ENCODE measurements around the gene BICRA. TPM values are rescaled to one million over a fixed set of nuclear protein-coding genes. Genes with fewer than 3 reads are reported as not detected.
"Not testable (repeated sequence)": the region's sequence is repeated elsewhere in the genome, so short reads cannot be mapped to it uniquely, and the experiment has no call there.

BICRA gene
- polyA plus RNA-seq, 3 donors = 8.0 to 9.7 (median 9.6) TPM

GRCh38 chr19:47707135-47707925 is 98.4 kb downstream of the BICRA start:
- DNase-seq (ENCODE audit: low read depth in 3 of 3, low spot score in 2 of 3) = peak in 1 of 3 donors; percentile 57

- no peak for DNase-seq (ENCODE audit: low read depth in 3 of 3, low spot score in 2 of 3)
Observed at GRCh38 chr19:47711652-47712242, 102.8 kb downstream of the BICRA start.

GRCh38 chr19:47713046-47714021 is 104.4 kb downstream of the BICRA start, which contains the start of gene EHD2:
EHD2 (plus strand) TSS chr19:47713422; CDS start chr19:47716613, 3,191 bp downstream.
- no peak for DNase-seq (ENCODE audit: low read depth in 3 of 3, low spot score in 2 of 3)

- no peak for DNase-seq (ENCODE audit: low read depth in 3 of 3, low spot score in 2 of 3)
Observed at GRCh38 chr19:47714339-47714738, 105.4 kb downstream of the BICRA start.

GRCh38 chr19:47714855-47715254 is 105.9 kb downstream of the BICRA start:
- not testable (repeated sequence) for DNase-seq (ENCODE audit: low read depth in 3 of 3, low spot score in 2 of 3)

DNA sequence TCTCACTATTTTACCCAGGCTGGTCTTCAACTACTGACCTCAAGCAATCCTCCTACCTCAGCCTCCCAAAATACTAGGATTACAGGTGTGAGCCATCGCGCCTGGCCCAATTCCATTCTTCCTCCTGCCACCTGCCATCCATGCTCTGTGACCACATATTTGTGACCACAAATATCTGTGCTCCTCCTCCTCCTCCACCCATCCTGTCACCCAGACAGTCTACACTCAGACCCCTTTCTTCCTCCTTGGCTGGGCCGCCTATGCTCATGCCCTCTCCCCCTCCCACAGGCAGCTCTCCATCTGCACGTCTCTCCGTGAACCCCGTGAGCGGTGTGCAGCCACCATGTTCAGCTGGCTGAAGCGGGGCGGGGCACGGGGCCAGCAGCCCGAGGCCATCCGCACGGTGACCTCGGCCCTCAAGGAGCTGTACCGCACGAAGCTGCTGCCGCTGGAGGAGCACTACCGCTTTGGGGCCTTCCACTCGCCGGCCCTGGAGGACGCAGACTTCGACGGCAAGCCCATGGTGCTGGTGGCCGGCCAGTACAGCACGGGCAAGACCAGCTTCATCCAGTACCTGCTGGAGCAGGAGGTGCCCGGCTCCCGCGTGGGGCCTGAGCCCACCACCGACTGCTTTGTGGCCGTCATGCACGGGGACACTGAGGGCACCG is 107.5 kb downstream of the BICRA start:
- no peak for DNase-seq (ENCODE audit: low read depth in 3 of 3, low spot score in 2 of 3)

DNA sequence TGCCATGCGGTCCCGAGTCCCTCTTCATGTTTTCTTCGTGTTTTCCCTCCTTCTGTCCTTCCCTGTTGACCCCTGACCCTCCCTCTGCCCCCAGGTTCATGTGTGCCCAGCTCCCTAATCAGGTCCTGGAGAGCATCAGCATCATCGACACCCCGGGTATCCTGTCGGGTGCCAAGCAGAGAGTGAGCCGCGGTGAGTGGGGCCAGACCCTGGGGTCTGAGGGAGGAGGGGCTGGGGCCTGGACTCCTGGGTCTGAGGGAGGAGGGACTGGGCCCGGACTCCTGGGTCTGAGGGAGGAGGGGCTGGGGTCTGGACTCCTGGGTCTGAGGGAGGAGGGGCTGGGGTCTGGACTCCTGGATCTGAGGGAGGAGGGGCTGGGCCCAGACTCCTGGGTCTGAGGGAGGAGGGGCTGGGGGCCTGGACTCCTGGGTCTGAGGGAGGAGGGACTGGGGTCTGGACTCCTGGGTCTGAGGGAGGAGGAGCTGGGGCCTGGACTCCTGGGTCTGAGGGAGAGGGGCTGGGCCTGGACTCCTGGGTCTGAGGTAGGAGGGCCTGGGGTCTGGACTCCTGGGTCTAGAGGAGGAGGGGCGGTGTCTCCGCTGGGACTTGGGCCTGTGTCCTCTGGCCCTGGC is 109.6 kb downstream of the BICRA start:
- DNase-seq (ENCODE audit: low read depth in 3 of 3, low spot score in 2 of 3) = not testable (repeated sequence)

DNA sequence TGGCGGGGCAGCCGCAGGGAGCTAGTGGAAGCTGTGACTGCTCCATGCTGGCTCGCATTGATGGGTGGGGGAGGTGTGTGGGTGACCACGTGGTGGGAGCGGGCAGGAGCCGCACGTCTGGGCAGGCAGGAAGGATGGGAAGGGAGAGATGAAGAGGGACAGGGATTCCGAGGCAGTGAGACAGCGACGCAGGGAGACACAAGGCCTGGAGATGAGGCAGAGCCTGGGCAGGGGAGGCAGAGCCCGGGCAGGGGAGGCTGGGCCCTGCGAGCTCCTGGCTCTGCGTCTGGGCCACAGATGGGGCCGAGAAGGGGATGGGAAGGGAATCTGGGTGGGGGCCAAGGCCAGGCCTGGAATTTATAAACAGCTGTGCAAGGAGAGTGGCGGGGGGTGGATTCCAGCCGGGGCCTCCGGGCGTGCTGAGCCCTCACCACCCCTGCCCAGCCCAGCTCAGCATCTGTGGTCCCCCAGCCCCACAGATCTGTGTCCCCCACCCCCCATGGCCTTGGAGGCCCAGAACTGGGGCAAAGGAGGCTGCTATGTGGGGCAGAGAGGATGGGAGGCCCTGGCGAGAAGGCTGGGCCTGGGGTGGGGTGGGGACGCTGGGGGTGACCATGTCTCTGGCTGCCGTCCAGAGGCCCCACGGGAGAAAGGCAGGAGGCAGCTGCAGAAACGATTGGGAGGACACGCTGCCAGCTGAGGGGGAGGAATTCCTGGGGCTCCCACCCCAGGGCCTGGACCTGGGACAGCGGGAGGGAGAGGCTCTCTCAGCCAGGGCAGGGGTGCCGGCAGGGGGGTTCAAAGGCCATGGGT is 110.3 kb downstream of the BICRA start:
- peak in 1 of 3 donors; percentile 64 for DNase-seq (ENCODE audit: low read depth in 3 of 3, low spot score in 2 of 3)

GRCh38 chr19:47720669-47721422 is 111.9 kb downstream of the BICRA start:
- no peak for DNase-seq (ENCODE audit: low read depth in 3 of 3, low spot score in 2 of 3)

- DNase-seq (ENCODE audit: low read depth in 3 of 3, low spot score in 2 of 3) = no peak
Observed at GRCh38 chr19:47723581-47723940, 114.6 kb downstream of the BICRA start.

DNA sequence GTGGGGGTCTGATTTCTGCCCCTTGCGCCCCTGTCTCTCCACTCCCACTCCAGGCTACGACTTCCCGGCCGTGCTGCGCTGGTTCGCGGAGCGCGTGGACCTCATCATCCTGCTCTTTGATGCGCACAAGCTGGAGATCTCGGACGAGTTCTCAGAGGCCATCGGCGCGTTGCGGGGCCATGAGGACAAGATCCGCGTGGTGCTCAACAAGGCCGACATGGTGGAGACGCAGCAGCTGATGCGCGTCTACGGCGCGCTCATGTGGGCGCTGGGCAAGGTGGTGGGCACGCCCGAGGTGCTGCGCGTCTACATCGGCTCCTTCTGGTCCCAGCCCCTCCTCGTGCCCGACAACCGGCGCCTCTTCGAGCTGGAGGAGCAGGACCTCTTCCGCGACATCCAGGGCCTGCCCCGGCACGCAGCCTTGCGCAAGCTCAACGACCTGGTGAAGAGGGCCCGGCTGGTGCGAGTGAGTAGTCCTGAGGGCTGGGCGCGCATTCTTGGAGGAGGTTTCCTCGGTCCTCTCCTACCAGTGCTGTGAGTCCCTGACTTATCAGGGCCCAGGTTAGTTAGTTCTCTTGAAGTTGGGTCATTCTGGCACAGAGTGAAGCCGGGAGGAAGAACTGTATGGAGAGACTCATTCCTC is 116.9 kb downstream of the BICRA start:
- no peak for DNase-seq (ENCODE audit: low read depth in 3 of 3, low spot score in 2 of 3)

GRCh38 chr19:47726467-47726866 is 117.5 kb downstream of the BICRA start:
- no peak for DNase-seq (ENCODE audit: low read depth in 3 of 3, low spot score in 2 of 3)

DNA sequence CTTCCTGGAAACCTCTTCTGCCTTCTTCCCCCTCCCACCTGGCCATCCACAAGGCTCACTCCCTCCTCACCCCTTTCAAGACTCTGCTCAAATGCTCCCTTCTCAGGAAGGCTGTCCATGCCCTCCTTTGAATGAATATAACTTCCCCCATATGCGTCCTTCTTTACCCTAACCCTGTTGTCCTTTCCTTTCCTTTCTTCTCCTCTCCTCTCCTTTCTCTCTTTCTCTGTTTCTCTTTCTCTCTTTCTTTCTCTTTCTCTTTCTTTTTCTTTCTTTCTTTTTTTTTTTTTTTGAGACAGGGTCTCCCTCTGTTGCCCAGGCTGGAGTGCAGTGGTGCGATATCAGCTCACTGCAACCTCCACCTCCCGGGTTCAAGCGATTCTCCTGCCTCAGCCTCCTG is 119.4 kb downstream of the BICRA start:
- DNase-seq (ENCODE audit: low read depth in 3 of 3, low spot score in 2 of 3) = not testable (repeated sequence)

GRCh38 chr19:47729468-47729798 is 120.5 kb downstream of the BICRA start:
- DNase-seq (ENCODE audit: low read depth in 3 of 3, low spot score in 2 of 3) = no peak

DNA sequence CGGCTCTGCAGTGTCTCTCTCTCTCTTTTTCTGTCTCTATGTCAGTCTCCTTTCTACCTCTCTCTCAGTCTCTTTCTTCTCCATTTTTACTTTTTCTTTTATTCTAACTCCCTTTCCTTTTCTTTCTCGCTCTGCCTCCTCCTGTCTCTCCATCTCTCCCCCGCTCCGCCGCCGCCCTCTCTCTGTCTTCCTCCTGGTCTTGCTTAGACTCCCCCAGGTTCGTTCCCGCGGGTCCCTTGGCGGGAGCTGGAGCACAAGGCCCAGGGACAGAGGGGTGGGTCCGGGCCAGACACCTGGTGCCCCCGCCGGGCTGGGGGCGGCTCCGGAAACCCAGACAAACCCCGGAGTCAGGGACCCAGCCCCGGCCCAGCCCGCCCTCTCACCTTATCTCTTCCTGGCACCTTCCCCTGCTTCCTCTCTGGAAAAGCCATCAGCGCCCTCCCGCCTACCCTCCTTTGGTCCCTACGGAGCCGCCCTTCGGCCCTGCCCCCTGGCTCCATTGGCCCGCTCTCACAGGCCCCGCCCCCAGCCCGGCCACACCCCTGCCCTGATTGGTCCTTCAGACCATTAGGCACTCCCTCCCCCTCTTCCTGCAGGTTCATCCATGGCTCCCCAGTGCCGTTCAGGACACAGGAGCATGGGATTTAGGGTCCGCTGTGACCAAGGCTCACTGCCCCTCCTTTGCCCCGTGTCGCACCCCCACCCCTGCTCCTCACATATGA is 121.0 kb downstream of the BICRA start:
- DNase-seq (ENCODE audit: low read depth in 3 of 3, low spot score in 2 of 3) = no peak

- DNase-seq (ENCODE audit: low read depth in 3 of 3, low spot score in 2 of 3) = no peak
Observed at GRCh38 chr19:47730521-47730889, 121.6 kb downstream of the BICRA start.

- DNase-seq (ENCODE audit: low read depth in 3 of 3, low spot score in 2 of 3) = no peak
Observed at GRCh38 chr19:47730910-47731309, 122.0 kb downstream of the BICRA start.

GRCh38 chr19:47735131-47735530 is 126.2 kb downstream of the BICRA start:
- no peak for DNase-seq (ENCODE audit: low read depth in 3 of 3, low spot score in 2 of 3)
